ENCODE data around the gene TMEM130. TPM values are rescaled to one million over a fixed set of nuclear protein-coding genes. Genes with fewer than 3 reads are reported as not detected.

TMEM130 gene
- polyA plus RNA-seq, 2 of the 4 experiments (the other 2 are of a cell fraction) = 0.25 to 0.41 TPM

DNA sequence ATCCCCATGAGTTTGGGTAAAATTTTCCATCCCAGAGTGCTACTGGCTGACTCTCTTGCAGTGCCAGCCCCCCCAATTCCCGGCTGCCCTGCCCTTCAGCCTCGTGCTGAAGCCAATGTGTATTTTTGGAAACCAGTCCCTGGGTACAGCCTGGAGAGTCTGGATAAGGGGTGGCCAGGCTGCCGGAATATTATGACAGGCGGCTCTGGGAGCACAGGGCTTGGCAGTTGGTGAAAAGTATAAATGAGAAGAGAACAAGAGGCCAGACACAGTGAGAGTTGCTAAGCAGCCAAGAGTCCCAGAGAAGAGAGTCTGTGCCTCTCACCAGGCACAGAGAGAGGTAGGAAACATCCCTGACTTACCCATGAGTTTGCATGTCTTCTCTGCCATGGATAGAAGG, 53.6 kb downstream of the TMEM130 start:
- TF ChIP-seq SREBF2 (IDR thresholded peaks at IDR 0.05) (no peak), MAFK (IDR thresholded peaks at IDR 0.05; ENCODE audit: partially characterized antibody) (no peak), FOSL2 (IDR thresholded peaks at IDR 0.05) (no peak), FOSL2 (CRISPR knock-in tag; IDR thresholded peaks at IDR 0.05) (no peak), HOXA7 (CRISPR knock-in tag; IDR thresholded peaks at IDR 0.05) (no peak), EHF (CRISPR knock-in tag; IDR thresholded peaks at IDR 0.05) (no peak), GATA3 (IDR thresholded peaks at IDR 0.05; ENCODE audit: borderline replicate concordance) (no peak), NFE2L2 (conservative IDR thresholded peaks at IDR 0.05; ENCODE audit: low read length) (no peak), TP53 (CRISPR knock-in tag; IDR thresholded peaks at IDR 0.05) (no peak), CHD4 (IDR thresholded peaks at IDR 0.05; ENCODE audit: borderline replicate concordance) (no peak)
- TF ChIP-seq, protein P1, sequence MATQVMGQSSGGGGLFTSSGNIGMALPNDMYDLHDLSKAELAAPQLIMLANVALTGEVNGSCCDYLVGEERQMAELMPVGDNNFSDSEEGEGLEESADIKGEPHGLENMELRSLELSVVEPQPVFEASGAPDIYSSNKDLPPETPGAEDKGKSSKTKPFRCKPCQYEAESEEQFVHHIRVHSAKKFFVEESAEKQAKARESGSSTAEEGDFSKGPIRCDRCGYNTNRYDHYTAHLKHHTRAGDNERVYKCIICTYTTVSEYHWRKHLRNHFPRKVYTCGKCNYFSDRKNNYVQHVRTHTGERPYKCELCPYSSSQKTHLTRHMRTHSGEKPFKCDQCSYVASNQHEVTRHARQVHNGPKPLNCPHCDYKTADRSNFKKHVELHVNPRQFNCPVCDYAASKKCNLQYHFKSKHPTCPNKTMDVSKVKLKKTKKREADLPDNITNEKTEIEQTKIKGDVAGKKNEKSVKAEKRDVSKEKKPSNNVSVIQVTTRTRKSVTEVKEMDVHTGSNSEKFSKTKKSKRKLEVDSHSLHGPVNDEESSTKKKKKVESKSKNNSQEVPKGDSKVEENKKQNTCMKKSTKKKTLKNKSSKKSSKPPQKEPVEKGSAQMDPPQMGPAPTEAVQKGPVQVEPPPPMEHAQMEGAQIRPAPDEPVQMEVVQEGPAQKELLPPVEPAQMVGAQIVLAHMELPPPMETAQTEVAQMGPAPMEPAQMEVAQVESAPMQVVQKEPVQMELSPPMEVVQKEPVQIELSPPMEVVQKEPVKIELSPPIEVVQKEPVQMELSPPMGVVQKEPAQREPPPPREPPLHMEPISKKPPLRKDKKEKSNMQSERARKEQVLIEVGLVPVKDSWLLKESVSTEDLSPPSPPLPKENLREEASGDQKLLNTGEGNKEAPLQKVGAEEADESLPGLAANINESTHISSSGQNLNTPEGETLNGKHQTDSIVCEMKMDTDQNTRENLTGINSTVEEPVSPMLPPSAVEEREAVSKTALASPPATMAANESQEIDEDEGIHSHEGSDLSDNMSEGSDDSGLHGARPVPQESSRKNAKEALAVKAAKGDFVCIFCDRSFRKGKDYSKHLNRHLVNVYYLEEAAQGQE (IDR thresholded peaks at IDR 0.05) = no peak
- H3K9me3 ChIP-seq = no peaks in the 10 kb centered on the region
- no peak for DNase-seq (ENCODE audit: low read depth in 1 of 2, low spot score in 1 of 2)
- no peak overlapping the region for H3K27ac ChIP-seq
- no peaks in the 10 kb centered on the region for H3K4me1 ChIP-seq
- no peak overlapping the region for H3K4me3 ChIP-seq
- no peak for ATAC-seq
- FAIRE-seq = no peak
- no peak overlapping the region for H3K4me2 ChIP-seq
- CTCF ChIA-PET = interaction anchor here (0.9 kb wide), 1 partner anchor 20 kb away, joined by 3 read pairs; no protein-coding TSS in a partner anchor
- 58% methylated on average over 4 of the region's 4 CpGs for WGBS (ENCODE audit: missing lambda C conversion rate)
- POLR2A ChIA-PET = no interaction called here

DNA sequence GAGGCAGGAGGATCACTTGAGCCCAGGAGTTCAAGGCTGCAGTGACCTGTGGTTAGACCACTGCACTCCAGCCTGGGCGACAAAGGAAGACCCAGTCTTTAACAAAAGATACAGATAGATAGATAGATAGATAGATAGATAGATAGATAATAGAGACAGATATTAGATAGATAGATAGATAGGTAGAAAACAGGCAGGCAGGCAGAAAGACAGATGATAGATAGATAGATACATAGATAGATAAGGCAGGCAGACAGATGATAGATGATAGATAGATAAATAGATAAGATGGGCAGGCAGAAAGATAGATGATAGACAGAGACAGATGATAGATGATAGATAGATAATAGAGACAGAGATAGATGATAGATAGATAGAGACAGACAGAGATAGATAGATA, 54.5 kb downstream of the TMEM130 start:
- Histone ChIP-seq H3K4me3 (no peak overlapping the region), H3K9me3 (no peaks in the 10 kb centered on the region), H3K4me2 (no peak overlapping the region), H3K27ac (no peak overlapping the region), H3K4me1 (no peaks in the 10 kb centered on the region)
- no peak for ATAC-seq
- FAIRE-seq = no peak
- CTCF ChIA-PET = interaction anchor here (0.9 kb wide), 1 partner anchor 10 kb away, joined by 3 read pairs; no protein-coding TSS in a partner anchor
- TF ChIP-seq GATA3 (IDR thresholded peaks at IDR 0.05; ENCODE audit: borderline replicate concordance) (no peak), JUNB (IDR thresholded peaks at IDR 0.05) (no peak), MAZ (IDR thresholded peaks at IDR 0.05; ENCODE audit: borderline replicate concordance, low read depth, low read length) (no peak), HOXB5 (CRISPR knock-in tag; IDR thresholded peaks at IDR 0.05) (no peak), RFX5 (IDR thresholded peaks at IDR 0.05) (no peak), BHLHE40 (IDR thresholded peaks at IDR 0.05; ENCODE audit: low read depth, low read length) (no peak), ESRRA (IDR thresholded peaks at IDR 0.05; ENCODE audit: borderline replicate concordance, low read length) (no peak), CBX8 (IDR thresholded peaks at IDR 0.05) (no peak), HEYL (CRISPR knock-in tag; IDR thresholded peaks at IDR 0.05) (no peak), NFE2L2 (conservative IDR thresholded peaks at IDR 0.05; ENCODE audit: low read length) (no peak), POLR2AphosphoS2 (conservative IDR thresholded peaks at IDR 0.05; ENCODE audit: low read length) (no peak), MAFK (IDR thresholded peaks at IDR 0.05; ENCODE audit: partially characterized antibody) (no peak), HOXB13 (CRISPR knock-in tag; IDR thresholded peaks at IDR 0.05; ENCODE audit: low read depth) (no peak), RAD21 (conservative IDR thresholded peaks at IDR 0.05 in 1 of 2, IDR thresholded peaks at IDR 0.05 in 1 of 2) (no peak), SREBF2 (IDR thresholded peaks at IDR 0.05) (no peak)
- TF ChIP-seq, protein P2, sequence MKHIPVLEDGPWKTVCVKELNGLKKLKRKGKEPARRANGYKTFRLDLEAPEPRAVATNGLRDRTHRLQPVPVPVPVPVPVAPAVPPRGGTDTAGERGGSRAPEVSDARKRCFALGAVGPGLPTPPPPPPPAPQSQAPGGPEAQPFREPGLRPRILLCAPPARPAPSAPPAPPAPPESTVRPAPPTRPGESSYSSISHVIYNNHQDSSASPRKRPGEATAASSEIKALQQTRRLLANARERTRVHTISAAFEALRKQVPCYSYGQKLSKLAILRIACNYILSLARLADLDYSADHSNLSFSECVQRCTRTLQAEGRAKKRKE (CRISPR knock-in tag; IDR thresholded peaks at IDR 0.05; ENCODE audit: low read depth) = no peak
- TF ChIP-seq, protein P3, sequence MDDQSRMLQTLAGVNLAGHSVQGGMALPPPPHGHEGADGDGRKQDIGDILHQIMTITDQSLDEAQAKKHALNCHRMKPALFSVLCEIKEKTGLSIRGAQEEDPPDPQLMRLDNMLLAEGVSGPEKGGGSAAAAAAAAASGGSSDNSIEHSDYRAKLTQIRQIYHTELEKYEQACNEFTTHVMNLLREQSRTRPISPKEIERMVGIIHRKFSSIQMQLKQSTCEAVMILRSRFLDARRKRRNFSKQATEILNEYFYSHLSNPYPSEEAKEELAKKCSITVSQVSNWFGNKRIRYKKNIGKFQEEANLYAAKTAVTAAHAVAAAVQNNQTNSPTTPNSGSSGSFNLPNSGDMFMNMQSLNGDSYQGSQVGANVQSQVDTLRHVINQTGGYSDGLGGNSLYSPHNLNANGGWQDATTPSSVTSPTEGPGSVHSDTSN (IDR thresholded peaks at IDR 0.05) = no peak
- TF ChIP-seq, protein P4, sequence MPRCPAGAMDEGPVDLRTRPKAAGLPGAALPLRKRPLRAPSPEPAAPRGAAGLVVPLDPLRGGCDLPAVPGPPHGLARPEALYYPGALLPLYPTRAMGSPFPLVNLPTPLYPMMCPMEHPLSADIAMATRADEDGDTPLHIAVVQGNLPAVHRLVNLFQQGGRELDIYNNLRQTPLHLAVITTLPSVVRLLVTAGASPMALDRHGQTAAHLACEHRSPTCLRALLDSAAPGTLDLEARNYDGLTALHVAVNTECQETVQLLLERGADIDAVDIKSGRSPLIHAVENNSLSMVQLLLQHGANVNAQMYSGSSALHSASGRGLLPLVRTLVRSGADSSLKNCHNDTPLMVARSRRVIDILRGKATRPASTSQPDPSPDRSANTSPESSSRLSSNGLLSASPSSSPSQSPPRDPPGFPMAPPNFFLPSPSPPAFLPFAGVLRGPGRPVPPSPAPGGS (IDR thresholded peaks at IDR 0.05) = no peak
- no peak for DNase-seq (ENCODE audit: low read depth in 1 of 2, low spot score in 1 of 2)
- 32% methylated on average over 1 of the region's 1 CpG for WGBS (ENCODE audit: missing lambda C conversion rate)
- POLR2A ChIA-PET = no interaction called here

Data from A549 (cell line).